ENCODE measurements around the gene OBP2A. TPM values are rescaled to one million over a fixed set of nuclear protein-coding genes. Genes with fewer than 3 reads are reported as not detected.

OBP2A gene
- total RNA-seq, 1 donor from 2014 or later = not detected

DNA sequence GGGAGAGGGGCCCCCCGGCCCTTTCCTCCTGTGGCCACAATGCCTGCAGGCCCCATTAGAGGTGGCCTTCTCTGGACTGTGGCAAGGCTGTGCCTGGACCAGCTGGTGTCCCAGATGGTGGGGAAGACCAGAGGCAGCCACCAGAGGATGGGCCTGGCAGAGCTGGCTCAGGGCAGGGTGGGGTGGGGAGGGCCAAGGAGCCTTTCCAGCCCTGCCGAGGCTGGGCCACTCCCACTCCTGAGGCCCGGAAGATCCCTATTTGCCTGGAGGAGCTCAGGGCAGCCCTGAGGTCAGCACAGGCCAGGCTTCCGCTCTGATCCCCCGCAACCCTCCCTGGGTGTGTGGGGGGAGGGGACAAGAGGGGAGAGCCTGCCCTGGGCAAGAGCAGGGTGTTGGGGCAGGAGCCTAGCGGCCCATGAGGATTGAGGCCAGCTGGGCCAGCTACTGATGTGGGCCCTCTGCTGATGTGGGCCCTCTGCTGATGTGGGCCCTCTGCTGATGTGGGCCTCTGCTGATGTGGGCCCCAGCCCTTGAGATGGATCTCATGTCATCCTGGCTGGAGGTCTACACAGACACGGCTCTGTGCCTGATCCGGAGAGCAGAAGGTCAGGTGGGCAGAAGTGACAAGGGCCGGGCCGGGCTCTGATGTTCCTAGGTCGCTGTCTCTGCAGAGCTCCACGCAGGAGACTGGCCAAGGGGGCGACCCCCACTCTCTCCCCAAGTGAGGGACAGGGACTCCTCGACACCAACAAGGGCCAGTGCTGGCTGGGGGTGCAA lies 39.4 kb upstream of the OBP2A start:
- H3K4me1 ChIP-seq (ENCODE audit: insufficient read depth, low read length) = peaks cover 5% of the 10 kb centered on the region
- no peak overlapping the region for H3K9ac ChIP-seq (ENCODE audit: low read length)
- H4K20me1 ChIP-seq (ENCODE audit: insufficient read depth, low read length) = peaks cover 37% of the 10 kb centered on the region
- H3K4me3 ChIP-seq (ENCODE audit: insufficient read depth, low read depth, low read length) = no peak overlapping the region
- H3K36me3 ChIP-seq (ENCODE audit: insufficient read depth, low read length) = no peaks in the 10 kb centered on the region
- H3K9me3 ChIP-seq (ENCODE audit: insufficient read depth, low read depth, low read length) = no peaks in the 10 kb centered on the region
- H2AFZ ChIP-seq (ENCODE audit: low read depth, low read length) = no peak overlapping the region
- peaks cover 10% of the 10 kb centered on the region for H3K9me3 Mint-ChIP-seq (ENCODE audit: unreplicated experiment)
- H3K36me3 Mint-ChIP-seq (ENCODE audit: low read depth, unreplicated experiment) = peaks cover 13% of the 10 kb centered on the region
- DNase-seq (ENCODE audit: low read depth) = no peak
- H3K4me3 Mint-ChIP-seq (ENCODE audit: unreplicated experiment) = no peak overlapping the region
- peaks cover 17% of the 10 kb centered on the region for H3K79me2 ChIP-seq (ENCODE audit: insufficient read depth, low read length)
- H3K27ac Mint-ChIP-seq (ENCODE audit: unreplicated experiment) = no peak overlapping the region
- H3K4me1 Mint-ChIP-seq (ENCODE audit: low read depth, unreplicated experiment) = peaks cover 6% of the 10 kb centered on the region
- FAIRE-seq = no peak
- no peak for TF ChIP-seq CTCF (IDR thresholded peaks at IDR 0.05; ENCODE audit: insufficient read depth, low read depth, low read length)
- no peak for TF ChIP-seq EZH2 (IDR thresholded peaks at IDR 0.05; ENCODE audit: insufficient read depth, low read length)
- H3K27me3 Mint-ChIP-seq (ENCODE audit: low read depth, unreplicated experiment) = no peaks in the 10 kb centered on the region
- H3K4me2 ChIP-seq (ENCODE audit: low read length) = no peak overlapping the region
- no peaks in the 10 kb centered on the region for H3K27me3 ChIP-seq (ENCODE audit: insufficient read depth, low read length)
- no peak overlapping the region for H3K27ac ChIP-seq (ENCODE audit: low read depth, low read length)

GRCh38 chr9:135507104-135508035 lies 38.6 kb upstream of the OBP2A start:
- Mint-ChIP-seq H3K4me1 (ENCODE audit: low read depth, unreplicated experiment) (no peaks in the 10 kb centered on the region), H3K27ac (ENCODE audit: unreplicated experiment) (no peak overlapping the region), H3K9me3 (ENCODE audit: unreplicated experiment) (peaks cover 10% of the 10 kb centered on the region), H3K4me3 (ENCODE audit: unreplicated experiment) (no peak overlapping the region), H3K36me3 (ENCODE audit: low read depth, unreplicated experiment) (peaks cover 10% of the 10 kb centered on the region), H3K27me3 (ENCODE audit: low read depth, unreplicated experiment) (no peaks in the 10 kb centered on the region)
- Histone ChIP-seq H3K4me3 (ENCODE audit: insufficient read depth, low read depth, low read length) (no peak overlapping the region), H3K36me3 (ENCODE audit: insufficient read depth, low read length) (no peaks in the 10 kb centered on the region), H3K9ac (ENCODE audit: low read length) (no peak overlapping the region), H2AFZ (ENCODE audit: low read depth, low read length) (no peak overlapping the region), H3K79me2 (ENCODE audit: insufficient read depth, low read length) (peaks cover 9% of the 10 kb centered on the region), H3K4me2 (ENCODE audit: low read length) (no peak overlapping the region), H3K27ac (ENCODE audit: low read depth, low read length) (no peak overlapping the region), H3K9me3 (ENCODE audit: insufficient read depth, low read depth, low read length) (no peaks in the 10 kb centered on the region), H3K4me1 (ENCODE audit: insufficient read depth, low read length) (no peaks in the 10 kb centered on the region), H3K27me3 (ENCODE audit: insufficient read depth, low read length) (no peaks in the 10 kb centered on the region), H4K20me1 (ENCODE audit: insufficient read depth, low read length) (peaks cover 29% of the 10 kb centered on the region)
- TF ChIP-seq CTCF (IDR thresholded peaks at IDR 0.05; ENCODE audit: insufficient read depth, low read depth, low read length) = no peak
- no peak for TF ChIP-seq EZH2 (IDR thresholded peaks at IDR 0.05; ENCODE audit: insufficient read depth, low read length)
- no peak for FAIRE-seq
- DNase-seq (ENCODE audit: low read depth) = no peak
